SK-MEL-5 (cell line): Measurements from ENCODE around the gene TMEM131L. TPM values are rescaled to one million over a fixed set of nuclear protein-coding genes. Genes with fewer than 3 reads are reported as not detected.

Experiments used
- DNase-seq: peaks from one replicate; pipeline ENCODE4 v3.0.0-alpha.2; 2016; ENCODE audit warnings: low read depth, low spot score
- in situ Hi-C: cut with HindIII; loops from 2 replicates; pipeline ENCODE4 v1.10.0; 2016; ENCODE audit warnings: low sequenced_read_pairs, high pct_unique_total_duplicates, low pct_unique_long_range_greater_than_20kb
- total RNA-seq: library from RNA; depleted of rRNA; stranded (reverse); fragments of >200 nt; shearing (Covaris generic); gene quantifications from 2 replicates; pipeline ENCODE4 v1.2.3, GENCODE V29; 2014

TMEM131L gene
- total RNA-seq, 1 experiment from 2014 or later = 7.8 TPM

DNA sequence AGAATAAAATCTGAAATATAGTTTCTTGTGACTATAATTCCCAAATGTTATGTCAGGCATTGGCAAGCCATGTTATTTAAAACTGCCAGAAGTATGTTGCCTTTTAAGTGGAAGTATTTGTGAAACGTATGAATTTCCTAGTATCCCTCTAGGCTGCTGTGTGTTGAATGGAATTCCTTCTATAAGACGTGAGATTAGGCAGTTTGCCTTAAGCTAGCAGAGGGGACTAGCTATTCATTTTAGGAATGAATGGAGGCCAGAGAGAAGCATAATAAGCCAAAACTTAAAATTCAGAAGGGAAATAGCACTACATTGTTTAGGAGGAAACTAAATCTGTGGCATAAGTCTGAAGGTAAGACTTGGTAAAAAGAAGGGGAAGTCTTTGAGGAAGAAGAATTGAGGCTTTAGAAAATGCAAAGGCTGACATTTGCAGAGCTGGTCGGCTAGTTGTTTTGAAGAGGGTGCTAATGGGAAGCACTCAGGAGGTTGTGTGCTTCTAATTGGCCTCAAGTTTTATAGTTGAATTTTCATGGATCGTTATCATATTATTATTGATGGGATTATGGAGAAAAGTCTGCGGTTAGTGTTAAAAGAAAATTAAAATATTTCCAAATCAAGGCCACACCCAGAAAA lies 57.1 kb downstream of the TMEM131L start:
- in situ Hi-C loops = no loop called here
- DNase-seq = no peak

- in situ Hi-C loops = no loop called here
- DNase-seq = no peak
Measured at GRCh38 chr4:153523941-153524386, 57.8 kb downstream of the TMEM131L start.

DNA sequence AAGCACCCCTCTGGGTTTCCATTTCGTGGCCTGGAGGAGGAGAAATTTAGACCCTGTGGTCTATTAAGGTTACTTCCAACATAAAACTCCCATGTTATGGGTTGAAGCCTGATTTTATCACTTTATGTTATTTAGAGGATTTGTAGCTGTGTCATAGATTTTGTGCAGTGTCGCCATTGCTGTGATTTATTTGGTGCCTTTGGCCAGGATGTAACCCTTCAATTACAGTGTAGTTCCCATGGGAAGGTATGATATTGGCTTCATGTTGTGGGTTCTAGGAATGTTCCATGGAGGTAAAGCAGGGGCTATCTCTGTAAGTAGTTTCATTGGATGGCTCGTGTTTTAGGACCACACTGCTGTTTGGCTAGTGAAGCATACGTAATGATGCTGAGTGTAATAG lies 58.5 kb downstream of the TMEM131L start:
- in situ Hi-C loops = no loop called here
- no peak for DNase-seq

DNA sequence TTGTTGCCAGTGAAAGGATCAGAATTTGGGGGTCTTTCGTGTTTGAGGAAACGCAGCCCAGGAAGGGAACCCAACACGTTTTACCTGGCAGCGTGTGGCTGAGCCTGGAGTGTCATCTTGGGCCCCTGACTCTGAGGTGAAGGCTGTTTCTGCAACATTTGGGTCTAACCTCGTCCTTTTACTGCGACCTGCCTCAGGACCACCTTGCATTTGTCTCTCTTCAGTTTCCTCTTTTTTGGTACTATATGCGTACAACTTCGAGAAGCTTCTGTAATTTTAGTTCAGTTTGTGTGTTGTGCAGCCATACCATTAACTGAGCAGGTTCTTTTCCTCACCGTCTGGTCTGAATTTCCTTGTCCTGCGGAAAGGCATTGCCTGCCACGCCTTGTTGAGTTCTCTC lies 61.5 kb downstream of the TMEM131L start:
- in situ Hi-C loops = no loop called here

GRCh38 chr4:153528705-153529485 lies 62.7 kb downstream of the TMEM131L start:
- DNase-seq = no peak
- in situ Hi-C loops = no loop called here

More for the DNA sequence above, 61.5 kb downstream of the TMEM131L start:
- DNase-seq = no peak

DNA sequence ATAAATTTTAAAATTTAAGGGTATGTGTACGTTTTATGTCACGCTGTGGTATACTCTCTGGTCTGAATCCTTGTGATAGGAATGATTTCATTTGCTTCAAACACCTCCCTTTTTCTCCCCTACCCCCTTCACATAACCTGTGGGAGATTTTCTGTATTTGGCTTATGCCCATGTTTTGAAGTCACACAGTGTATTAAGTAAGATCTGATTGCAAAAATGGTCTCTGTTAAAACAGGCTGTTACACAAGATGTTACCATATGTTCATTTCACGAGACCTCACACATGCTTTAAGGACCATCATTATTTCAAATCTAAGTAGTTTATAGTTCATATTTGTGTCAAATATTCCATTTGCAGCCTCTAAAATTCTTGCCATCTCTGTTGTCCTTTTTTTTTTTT lies 63.5 kb downstream of the TMEM131L start:
- in situ Hi-C loops = no loop called here

DNA sequence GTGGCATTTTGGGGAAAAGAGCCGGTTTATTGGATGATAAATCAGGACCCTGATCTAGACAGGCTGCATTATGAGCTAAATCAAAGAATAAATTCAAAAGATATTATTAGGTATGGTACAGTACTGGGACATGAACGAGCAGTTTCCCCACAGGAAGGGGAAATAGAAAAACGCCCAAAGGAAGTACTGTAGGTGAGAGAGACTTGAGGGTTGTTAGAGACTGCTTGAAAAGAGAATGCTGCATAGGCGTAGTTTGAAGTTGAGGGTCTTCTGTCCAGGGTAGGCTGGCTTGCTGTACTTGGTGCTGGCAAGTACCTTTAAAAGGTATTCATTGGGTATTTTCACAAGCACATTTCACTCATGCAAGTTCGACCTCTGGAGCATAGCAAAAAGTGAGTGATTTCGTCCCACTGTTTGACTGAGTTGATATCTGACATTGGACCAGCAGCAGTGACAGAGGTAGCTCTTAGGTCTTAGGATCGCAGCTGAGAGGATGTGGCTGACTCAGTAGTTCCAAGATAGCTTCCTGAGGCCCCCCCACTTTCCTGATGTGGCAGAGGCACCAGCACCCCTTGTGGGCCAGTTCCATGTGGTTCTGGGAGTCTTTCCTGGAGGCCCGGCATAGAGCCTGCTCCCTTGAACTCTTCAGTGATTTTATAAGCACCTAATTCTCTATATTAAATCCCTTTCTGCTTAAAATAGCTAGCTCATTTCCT lies 64.3 kb downstream of the TMEM131L start:
- in situ Hi-C loops = no loop called here
- no peak for DNase-seq

More for the DNA sequence above, 63.5 kb downstream of the TMEM131L start:
- no peak for DNase-seq

GRCh38 chr4:153531000-153531358 lies 64.8 kb downstream of the TMEM131L start:
- no peak for DNase-seq
- in situ Hi-C loops = no loop called here

GRCh38 chr4:153531976-153532626 lies 65.9 kb downstream of the TMEM131L start:
- no peak for DNase-seq
- in situ Hi-C loops = no loop called here

DNA sequence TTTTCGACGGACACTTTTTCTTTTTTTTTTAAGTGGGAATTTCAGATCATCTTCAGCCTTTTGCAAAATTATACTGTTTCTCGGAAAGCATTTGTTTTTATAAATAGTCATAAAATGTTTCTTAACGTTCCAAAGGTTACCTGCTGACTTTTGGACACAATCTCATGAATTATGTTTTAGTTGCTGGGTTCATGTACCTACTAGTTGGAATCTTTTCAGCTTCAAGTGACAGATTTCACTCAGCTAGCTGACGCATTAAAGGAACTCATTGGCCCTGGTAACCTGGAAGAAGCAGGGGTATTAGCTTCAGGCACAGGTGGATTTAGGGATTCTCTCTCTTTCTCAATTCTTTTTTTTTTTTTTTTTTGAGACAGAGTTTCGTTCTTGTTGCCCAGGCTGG lies 66.5 kb downstream of the TMEM131L start:
- no peak for DNase-seq
- in situ Hi-C loops = no loop called here

GRCh38 chr4:153533387-153533786 lies 67.2 kb downstream of the TMEM131L start:
- in situ Hi-C loops = no loop called here
- DNase-seq = no peak

DNA sequence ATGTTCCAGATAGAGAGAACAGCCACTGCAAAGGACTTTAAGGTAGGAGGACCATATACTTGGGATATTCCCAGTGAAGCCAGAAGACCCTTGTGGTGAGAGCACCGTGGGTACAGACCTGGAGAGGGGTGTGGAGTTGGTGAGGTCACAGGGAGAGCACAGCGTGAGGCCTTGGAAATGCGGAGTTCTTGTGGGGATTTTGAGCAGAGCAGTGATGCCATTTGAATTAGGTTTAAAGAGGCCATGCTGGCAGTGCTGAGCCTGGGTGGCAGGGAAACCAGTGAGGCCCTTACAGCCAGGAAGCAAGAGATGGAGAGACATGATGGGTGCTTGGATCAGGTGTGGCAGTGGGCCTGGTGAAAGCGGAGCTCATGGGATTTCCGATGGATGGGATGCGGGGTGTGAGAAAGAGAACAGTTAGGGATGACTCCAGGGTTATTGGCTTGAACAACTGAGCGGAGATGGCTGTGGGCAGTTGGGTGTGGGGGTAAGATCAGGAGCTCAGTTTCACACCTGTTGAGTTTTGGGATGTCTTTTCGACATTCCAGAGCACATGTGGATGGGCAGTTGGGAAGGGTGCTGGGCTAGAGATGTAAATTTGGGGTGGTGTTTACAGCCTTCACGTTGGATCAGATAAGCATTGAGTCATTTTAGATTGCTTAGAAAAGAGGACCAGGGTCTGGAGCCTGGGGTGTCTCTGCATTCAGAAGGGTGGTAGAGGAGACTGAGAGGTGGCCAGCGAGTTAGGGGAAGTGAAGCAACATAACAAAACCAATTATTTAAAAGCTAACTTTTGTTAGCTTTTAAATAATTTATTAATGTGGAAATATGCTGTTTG lies 68.9 kb downstream of the TMEM131L start:
- DNase-seq = no peak
- in situ Hi-C loops = no loop called here

DNA sequence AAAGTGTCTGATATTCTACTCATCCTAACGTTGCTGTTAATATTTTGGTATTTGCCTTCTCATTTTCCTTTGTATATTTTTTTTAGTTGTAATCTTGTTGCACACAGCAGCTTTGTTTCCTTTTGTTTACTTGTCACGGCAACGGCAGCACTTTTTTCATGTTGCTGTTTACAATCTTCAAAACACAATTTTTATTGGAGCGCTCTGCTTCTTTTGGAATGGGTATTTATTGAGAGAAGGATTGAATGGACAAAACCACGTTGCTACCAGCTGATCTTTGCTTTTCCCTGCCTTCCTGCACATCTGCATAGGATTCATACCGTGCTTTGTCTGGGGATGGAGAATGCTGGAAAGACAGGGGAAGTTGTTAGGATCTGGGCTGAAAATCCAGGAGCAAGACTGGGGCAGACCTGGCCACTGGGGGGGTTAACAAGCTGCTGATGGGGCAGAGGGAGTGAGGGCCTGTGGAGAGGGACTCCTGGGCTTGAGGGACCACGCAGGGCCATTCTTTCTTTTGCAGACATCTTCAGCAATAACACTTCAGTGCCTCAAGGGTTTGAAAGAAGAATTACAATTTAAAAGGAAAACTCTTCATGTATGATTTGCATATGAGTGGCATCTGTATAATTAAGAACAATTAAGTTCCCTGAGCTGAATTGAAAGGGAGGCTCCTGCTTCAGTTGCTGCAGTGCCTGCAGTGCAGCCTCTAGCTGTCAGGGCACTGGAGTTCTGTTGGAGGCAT lies 69.8 kb downstream of the TMEM131L start:
- in situ Hi-C loops = no loop called here
- DNase-seq = no peak

DNA sequence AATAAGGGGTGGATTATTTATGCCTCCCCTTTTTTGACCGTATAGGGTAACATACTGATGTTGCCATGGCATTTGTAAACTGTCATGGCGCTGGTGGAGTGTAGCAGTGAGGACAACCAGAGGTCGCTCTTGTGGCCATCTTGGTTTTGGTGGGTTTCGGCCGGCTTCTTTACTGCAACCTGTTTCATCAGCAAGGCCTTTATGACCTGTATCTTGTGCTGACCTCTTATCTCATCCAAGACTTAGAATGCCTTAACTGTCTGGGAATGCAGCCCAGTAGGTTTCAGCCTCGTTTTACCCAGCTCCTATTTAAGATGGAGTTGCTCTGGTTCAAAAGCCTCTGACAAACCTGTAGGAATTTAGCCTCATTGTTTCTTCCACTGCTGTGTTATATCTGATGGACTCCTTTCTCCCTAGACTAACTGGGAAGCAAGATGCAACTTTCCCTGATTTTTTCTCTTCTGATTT lies 71.4 kb downstream of the TMEM131L start:
- no peak for DNase-seq
- in situ Hi-C loops = no loop called here

DNA sequence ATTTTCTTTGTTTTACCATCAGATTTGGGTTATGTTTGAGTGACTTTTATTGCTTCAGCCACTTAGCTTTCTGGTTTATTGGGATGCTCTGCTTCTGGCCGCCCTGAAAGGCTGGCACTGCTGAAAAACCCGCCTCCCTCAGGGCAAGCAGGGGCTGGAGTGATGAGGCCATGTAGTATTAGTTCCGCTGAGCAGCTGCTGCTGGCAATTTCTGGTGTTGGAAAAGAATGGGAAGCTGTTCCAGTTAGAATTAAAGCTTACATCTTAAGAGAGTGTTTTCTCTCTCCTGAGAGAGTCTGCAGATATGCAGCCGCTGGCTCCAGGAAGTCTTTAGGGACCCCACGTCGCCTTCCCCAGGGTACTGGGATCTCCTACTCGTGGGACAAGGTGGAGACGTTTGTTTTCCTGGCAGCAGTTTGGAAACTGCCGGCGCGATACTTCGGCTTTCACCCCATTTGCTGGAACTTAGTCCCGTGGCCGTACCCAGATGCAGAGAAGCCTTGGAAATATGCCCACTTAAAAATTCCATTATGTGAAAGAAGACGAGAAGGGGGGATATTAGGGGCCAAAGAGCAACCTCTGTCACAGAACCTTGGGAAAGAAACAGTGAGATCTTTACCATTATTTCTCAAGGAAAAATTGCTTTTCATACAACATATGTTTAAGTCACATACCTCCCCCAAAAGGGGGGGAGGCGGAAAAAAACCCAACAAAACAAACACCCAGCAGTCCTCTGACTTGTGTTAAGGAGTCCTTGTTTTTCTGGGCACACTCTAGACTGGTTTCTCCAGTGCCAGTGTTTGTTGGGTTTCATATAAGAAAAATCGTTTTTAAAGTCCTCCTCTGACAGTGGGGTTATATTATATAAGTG lies 72.6 kb downstream of the TMEM131L start:
- in situ Hi-C loops = no loop called here
- DNase-seq = no peak

DNA sequence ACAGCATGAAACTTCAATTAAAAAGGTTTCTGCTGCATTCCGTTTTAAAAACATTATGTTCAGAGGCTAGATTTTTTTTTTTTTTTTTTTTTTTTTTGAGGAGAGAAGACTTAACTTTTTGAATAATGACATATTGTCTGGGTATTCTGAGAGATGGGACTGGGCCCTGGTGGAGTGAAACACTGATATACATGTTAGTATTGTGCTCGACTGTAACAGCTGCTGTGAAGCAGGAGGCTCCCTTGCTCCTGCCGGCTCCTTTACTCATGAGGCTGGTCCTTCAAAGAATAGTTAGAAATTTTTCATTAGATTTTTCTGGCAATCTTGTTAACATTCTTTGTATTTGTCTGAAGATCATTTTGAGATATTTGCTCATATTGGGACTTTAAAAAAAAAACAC lies 73.3 kb downstream of the TMEM131L start:
- in situ Hi-C loops = no loop called here
- DNase-seq = no peak
